Astrocyte (in vitro differentiated cells and primary cell): ENCODE results near the gene OXCT1.

Source experiments
- CTCF ChIP-seq: IDR thresholded peaks from 2 replicates; pipeline ENCODE4 v1.5.1; 2011; ENCODE audit warnings: low read depth, mild to moderate bottlenecking, inconsistent platforms, low read length, moderate library complexity; ENCODE audit not compliant: insufficient read depth
- EZH2 ChIP-seq: IDR thresholded peaks from 2 replicates; pipeline ENCODE4 v1.6.1; 2012; ENCODE audit warnings: mild to moderate bottlenecking, low read length, inconsistent platforms; ENCODE audit not compliant: insufficient read depth

GRCh38 chr5:41820150-41820549 is 50.1 kb downstream of the OXCT1 start:
- no peak for TF ChIP-seq CTCF
- TF ChIP-seq EZH2, result no peak
